ENCODE data around the gene ETV1.

ETV1 gene

GRCh38 chr7:13987395-13987794, 2.1 kb downstream of the ETV1 start:
- in situ Hi-C loops (cut with MboI; ENCODE audit: low sequenced_read_pairs): no loop called here

DNA sequence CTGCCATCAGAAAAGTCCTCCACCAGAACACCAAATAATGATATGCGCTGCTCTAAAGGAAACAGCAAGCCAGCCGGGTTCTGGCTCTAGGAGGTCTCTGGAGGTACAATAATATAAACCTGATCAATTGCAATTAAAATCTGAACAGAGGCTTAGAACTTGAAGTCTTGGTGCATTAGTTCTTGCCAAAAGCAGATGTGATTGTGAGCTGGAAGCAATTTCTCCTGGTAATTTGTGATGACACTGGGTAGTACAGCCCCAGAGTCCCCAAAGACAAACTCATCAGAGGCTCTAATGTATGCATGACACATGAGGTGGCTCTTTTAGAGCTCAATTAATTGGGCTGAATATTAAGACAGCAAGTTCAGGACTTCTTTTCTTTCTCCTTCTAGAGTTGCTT, 3.3 kb downstream of the ETV1 start:
- in situ Hi-C loops (cut with MboI; ENCODE audit: low sequenced_read_pairs): no loop called here

- in situ Hi-C loops (cut with MboI; ENCODE audit: low sequenced_read_pairs): no loop called here
These were observed 4.4 kb downstream of the ETV1 start for GRCh38 chr7:13984831-13985685.

DNA sequence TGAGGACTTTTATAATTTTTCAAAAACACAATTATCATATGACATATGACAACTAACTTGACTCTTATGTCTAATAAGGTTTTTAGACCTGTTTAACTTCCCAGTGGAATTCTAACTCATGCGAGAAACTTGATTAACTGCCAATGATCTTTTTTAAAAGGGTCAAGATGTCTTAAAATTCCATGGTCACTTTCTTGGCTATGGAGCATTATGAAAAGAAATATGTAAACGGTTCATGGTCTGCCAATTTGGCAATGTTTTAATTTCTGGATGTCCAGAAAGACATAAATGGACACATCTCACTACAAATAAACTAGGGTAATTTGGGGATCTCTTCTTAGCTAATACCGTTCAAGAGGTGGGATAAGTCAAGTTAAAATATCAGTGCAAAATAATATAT, 5.4 kb downstream of the ETV1 start:
- in situ Hi-C loops (cut with MboI; ENCODE audit: low sequenced_read_pairs): no loop called here

- in situ Hi-C loops (cut with MboI; ENCODE audit: low sequenced_read_pairs): no loop called here
These were observed 6.4 kb downstream of the ETV1 start for GRCh38 chr7:13982940-13983677.

GRCh38 chr7:13981070-13981469, 8.4 kb downstream of the ETV1 start:
- in situ Hi-C loops (cut with MboI; ENCODE audit: low sequenced_read_pairs): no loop called here

- in situ Hi-C loops (cut with MboI; ENCODE audit: low sequenced_read_pairs): no loop called here
These were observed 9.0 kb downstream of the ETV1 start for GRCh38 chr7:13980474-13980873.

DNA sequence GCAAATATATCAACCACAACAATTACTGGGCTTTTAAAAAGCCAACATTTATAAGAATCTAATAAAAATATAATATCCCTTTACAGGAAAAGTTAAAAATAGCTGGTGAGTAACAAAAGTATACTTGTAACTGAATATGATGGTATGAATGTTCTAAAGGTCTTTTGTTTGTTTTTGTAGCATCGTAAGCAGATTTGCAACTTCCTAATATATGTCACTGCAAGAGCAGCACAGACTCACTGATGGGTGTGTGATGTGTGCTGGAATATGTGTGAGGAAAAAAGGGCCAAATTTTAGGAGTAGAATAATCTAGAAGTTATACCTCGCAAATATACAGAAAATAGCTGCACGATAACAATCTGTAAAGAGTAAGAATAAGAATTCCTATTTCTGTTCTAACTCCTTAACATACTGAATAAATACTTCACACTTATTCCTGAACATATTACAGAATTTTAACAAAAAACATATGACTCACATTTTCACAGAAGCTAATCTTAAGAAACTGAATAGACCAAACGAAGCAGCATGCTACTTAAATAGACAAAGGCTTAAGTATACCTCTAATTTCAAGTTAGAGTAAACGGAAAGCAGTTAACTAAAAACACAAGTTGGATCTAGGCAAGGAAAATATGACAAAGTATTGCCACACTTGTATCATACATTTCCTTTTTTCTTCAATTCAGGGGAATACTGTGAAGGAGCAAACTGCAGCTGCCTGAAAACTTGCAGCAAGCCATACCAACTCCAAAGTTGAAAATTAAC, 9.6 kb downstream of the ETV1 start:
- in situ Hi-C loops (cut with MboI; ENCODE audit: low sequenced_read_pairs): no loop called here

GRCh38 chr7:13976594-13976993, 12.9 kb downstream of the ETV1 start:
- in situ Hi-C loops (cut with MboI; ENCODE audit: low sequenced_read_pairs): no loop called here

DNA sequence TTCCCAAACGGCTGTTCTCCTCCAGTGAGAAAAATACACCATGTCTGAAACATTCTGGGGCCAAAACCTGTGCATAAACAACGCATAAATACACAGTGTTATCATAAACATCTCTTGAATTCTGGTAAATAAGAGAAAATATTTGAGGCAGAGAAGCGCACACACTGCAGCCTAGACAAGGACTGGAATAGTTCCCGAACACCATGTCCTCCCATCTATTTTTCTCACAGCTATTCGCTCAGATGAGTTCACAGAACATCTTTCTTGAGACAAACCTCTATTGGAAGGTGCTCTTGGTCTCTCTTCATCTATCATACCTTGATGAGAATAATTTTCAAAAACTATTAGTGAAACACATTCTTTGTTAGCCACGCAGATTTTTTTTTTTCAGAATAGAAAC, 24.4 kb downstream of the ETV1 start:
- in situ Hi-C loops (cut with MboI; ENCODE audit: low sequenced_read_pairs): no loop called here

GRCh38 chr7:13963925-13964324, 25.5 kb downstream of the ETV1 start:
- in situ Hi-C loops (cut with MboI; ENCODE audit: low sequenced_read_pairs): no loop called here

- in situ Hi-C loops (cut with MboI; ENCODE audit: low sequenced_read_pairs): no loop called here
These were observed 34.0 kb downstream of the ETV1 start for GRCh38 chr7:13955494-13955893.

DNA sequence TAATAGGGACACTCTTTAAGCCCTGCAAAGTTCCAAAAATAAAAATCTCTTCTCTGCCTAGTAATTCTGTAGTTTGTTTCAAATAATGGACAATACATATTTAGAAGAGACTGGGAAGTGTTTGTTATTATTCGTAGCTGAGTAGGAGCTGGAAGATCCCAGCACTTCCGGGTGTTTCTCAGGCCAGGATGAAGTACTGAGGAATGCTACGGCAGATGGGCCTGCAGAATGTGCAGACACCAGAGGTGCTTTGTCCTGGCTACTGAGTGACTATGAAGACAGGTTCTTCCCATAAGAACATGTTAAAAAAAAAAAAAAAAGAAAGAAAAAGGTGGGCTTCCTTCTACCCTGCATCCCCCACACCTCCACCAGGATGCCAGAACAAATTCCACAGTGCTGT, 36.1 kb downstream of the ETV1 start:
- in situ Hi-C loops (cut with MboI; ENCODE audit: low sequenced_read_pairs): no loop called here

DNA sequence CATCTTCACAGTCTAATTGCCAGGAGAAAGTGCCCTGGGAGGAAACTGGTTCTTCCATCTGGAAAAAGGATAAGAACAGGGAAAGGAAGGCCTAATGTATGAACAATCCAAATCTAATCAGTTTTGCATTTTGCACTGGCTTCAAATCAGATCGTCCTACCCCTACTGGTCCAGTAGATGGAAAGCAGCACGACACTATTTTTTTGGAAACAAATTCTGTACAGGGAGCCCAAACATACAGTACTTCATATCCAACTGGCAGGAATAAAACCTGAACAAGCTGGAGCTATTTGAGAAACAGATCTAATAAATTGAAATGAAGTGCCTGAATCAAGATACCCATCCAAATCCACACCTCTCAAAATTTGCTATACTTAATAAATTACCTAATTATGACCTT, 36.5 kb downstream of the ETV1 start:
- in situ Hi-C loops (cut with MboI; ENCODE audit: low sequenced_read_pairs): no loop called here

DNA sequence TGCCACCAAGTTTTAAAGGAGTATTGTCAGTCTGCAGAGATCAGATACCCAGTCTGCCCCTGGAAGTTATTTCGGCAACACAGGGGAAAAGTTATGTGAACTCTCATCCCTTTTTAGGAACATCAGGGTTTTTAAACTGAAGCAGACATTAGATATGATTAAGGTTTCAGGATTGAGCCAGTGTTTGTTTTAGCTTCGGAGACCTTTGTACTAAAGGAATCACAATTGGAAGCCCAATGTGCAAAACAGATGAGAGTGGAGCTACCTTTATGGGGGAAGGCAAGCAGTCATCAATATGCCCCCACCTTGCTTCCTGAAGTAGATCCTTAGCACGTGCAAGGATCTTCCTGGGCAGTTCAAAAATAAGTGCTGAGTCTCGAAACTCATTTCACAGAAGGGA, 39.5 kb downstream of the ETV1 start:
- in situ Hi-C loops (cut with MboI; ENCODE audit: low sequenced_read_pairs): no loop called here

DNA sequence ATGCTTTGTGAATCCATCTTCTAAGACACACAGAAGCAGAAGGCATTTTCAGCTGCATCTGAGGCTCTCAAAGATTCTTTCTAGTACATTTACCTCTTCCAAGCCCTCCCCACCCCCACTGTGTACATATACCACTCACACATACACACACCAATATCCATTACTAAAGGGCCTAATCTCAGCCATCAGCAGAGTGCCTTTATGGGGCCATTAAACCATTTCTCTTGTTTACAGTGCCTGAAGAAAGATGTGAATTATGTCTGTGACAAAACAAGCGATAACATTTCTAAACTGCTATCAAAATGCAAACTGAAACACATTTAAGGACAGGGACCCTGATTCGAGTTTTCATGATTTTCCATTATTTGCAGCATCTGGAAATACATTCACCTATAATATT, 40.0 kb downstream of the ETV1 start:
- in situ Hi-C loops (cut with MboI; ENCODE audit: low sequenced_read_pairs): no loop called here

- in situ Hi-C loops (cut with MboI; ENCODE audit: low sequenced_read_pairs): no loop called here
These were observed 41.3 kb downstream of the ETV1 start for GRCh38 chr7:13948019-13948801.

GRCh38 chr7:13947535-13947934, 41.9 kb downstream of the ETV1 start:
- in situ Hi-C loops (cut with MboI; ENCODE audit: low sequenced_read_pairs): no loop called here

DNA sequence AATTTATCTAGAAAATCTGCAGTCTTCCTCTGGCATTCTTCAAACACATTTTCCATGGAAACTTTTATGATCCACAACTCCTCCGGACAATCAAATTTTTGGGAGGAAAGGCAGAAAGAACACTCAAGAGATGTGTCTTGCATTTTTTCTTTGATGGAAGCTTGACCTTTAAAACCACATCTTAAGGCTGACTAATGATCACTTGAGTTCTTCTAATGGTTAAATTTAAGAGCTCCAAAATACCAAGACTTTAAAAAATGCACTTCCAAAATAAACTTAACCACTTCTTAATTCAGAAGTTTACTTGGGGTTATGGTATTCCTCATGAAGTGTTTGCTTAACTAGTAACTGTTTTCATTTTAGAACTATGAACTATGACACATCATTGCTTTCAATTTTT, 43.3 kb downstream of the ETV1 start:
- in situ Hi-C loops (cut with MboI; ENCODE audit: low sequenced_read_pairs): no loop called here

GRCh38 chr7:13945670-13946069, 43.8 kb downstream of the ETV1 start:
- in situ Hi-C loops (cut with MboI; ENCODE audit: low sequenced_read_pairs): no loop called here

GRCh38 chr7:13933536-13933935, 55.9 kb downstream of the ETV1 start:
- in situ Hi-C loops (cut with MboI; ENCODE audit: low sequenced_read_pairs): no loop called here
